GM12874 (cell line): ENCODE results near the gene IKZF2.

ENCODE experiments used
- CTCF ChIP-seq: IDR thresholded peaks from 2 replicates; pipeline ENCODE4 v1.5.1; 2011; ENCODE audit warnings: low read depth, mild to moderate bottlenecking, control low read depth, low read length, moderate library complexity; ENCODE audit not compliant: insufficient read depth

Gene IKZF2

GRCh38 chr2:212962691-212963090, 188.7 kb downstream of the IKZF2 start:
- no peak for TF ChIP-seq CTCF

GRCh38 chr2:212961255-212961654, 190.2 kb downstream of the IKZF2 start:
- TF ChIP-seq CTCF, result no peak

- no peak for TF ChIP-seq CTCF
Measured at GRCh38 chr2:212960336-212960735, 191.1 kb downstream of the IKZF2 start.

- no peak for TF ChIP-seq CTCF
Measured at GRCh38 chr2:212959471-212960117, 191.8 kb downstream of the IKZF2 start.

- no peak for TF ChIP-seq CTCF
Measured at GRCh38 chr2:212958757-212959295, 192.6 kb downstream of the IKZF2 start.

GRCh38 chr2:212958133-212958532, 193.3 kb downstream of the IKZF2 start:
- no peak for TF ChIP-seq CTCF

- no peak for TF ChIP-seq CTCF
Measured at GRCh38 chr2:212957624-212958023, 193.8 kb downstream of the IKZF2 start.
